Nucleus accumbens (tissue), 56 donors: ENCODE results near the gene KCNIP4.

Experiments used
- DNase-seq, 56 donors: peaks; one replicate each; lab custom pipeline; 2025; lab: John Stamatoyannopoulos, UW

The KCNIP4 gene

GRCh38 chr4:21856301-21856700 is 92.3 kb downstream of the KCNIP4 start:
- no peak for DNase-seq

DNA sequence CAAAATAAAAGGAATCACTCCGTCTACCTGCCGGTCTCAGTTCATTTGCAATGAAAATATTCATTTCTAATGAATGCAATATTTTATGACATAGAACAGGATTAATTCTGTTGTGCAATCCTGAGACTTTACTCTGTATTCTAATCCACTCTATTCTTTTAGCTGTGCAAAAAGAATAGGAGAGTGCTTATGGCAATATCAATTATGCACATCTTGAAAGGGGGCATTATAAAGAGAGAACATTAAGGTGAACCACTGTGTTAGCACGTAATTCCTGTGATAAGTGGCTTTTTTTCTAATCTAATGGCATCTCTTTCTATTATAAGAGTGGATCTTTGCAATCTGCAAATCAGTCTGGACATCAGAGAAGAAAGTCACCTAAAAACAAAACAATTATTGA is 99.5 kb downstream of the KCNIP4 start:
- no peak for DNase-seq

DNA sequence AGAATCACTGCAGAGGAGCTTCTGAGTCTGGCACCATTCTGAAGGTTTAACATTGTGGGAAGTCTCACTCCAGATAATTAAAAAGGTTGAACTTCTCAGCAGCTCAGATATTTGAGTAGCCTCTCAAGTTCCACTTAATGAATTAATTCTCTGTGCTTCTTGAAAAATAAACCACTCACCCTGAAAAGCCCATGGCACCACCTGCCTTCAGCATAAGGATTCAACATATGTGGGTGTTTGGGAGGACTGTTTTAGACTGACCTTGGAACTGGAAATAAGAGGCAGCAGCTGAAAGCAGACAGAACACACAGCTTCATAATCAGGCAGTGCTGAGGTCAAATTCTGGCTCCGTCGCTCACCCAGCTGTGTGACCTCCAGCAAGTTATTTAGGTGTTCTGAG is 100.6 kb downstream of the KCNIP4 start:
- DNase-seq, result no peak

GRCh38 chr4:21845663-21846062 is 102.9 kb downstream of the KCNIP4 start:
- no peak for DNase-seq

GRCh38 chr4:21835712-21836111 is 112.9 kb downstream of the KCNIP4 start:
- no peak for DNase-seq

GRCh38 chr4:21830272-21830671 is 118.3 kb downstream of the KCNIP4 start:
- no peak for DNase-seq

GRCh38 chr4:21827575-21827974 is 121.0 kb downstream of the KCNIP4 start:
- DNase-seq, result no peak

- no peak for DNase-seq
Measured at GRCh38 chr4:21826071-21826470, 122.5 kb downstream of the KCNIP4 start.

DNA sequence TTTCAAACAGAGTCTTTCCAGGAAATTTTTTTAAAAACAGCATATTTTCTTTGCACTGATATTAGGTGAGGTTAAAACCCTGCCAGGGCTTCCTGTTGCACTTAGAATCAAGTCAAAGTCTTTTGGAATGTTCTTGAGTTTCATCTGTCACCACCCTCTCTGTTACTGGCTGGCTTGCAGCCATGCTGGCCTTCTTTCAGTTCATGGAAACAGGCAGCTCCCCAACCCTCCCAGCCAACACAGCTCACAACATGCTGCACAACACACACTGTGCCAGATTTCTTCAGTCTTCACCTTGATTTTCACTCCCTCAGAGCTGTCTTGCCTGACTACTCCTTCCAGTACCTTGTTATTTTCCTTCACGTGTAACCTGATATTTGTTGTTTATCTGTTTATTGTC is 129.5 kb downstream of the KCNIP4 start:
- DNase-seq, result peak in 3 of 56 donors; percentile 0 to 7 (median 6)

GRCh38 chr4:21815651-21816377 is 132.8 kb downstream of the KCNIP4 start:
- DNase-seq, result no peak

DNA sequence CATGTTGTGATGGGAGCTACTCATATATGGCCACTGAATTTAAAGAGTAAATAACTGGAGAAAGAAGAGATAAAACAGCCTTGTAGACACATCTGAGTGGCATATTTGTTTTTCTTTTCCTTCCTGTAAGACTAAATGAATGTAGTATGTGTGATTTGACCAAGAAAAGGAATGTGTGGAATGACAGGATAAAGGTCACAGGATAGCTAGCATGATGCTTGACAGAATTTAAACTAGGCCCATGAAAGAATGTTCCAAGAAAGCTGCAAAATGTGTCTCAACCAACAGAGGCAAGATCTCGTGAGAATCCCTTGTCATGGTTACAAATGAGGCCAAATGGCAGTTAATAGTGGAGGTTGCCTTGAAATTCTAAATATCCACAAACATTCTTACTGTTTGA is 137.0 kb downstream of the KCNIP4 start:
- no peak for DNase-seq

- no peak for DNase-seq
Measured at GRCh38 chr4:21806991-21807390, 141.6 kb downstream of the KCNIP4 start.

- no peak for DNase-seq
Measured at GRCh38 chr4:21802406-21802805, 146.2 kb downstream of the KCNIP4 start.

DNA sequence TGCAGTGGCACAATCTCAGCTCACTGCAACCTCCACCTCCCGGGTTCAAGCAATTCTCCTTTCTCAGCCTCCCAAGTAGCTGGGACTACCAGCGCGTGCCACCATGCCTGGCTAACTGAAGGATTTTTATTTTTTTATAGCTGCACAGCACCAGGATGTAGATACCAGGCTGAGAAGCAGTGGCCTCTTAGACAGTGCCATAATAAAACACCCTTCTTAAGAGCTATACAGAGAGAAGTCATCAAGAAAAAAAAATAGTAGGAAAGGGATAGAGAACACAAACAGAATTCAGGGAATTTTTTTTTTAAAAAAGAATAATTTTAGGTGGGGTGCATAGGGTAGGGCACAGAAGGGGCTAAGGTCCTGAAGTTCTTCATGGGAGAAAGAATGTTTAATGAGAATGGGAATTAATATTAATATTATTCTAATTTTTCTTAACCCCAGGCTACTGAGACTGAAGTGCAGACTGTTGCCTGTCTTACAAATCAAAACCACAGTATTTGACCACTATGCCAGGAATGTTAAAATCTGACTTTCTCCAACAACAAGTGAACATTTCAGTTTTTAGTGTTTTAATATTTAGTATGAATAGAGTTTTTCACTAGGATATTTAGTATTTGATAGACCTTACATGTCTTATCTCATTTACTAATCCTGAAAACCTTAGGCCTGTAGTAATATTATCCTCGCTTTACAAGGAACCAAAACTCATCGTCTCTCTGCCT is 146.7 kb downstream of the KCNIP4 start:
- DNase-seq, result no peak

GRCh38 chr4:21795091-21795490 is 153.5 kb downstream of the KCNIP4 start:
- no peak for DNase-seq

GRCh38 chr4:21792736-21793135 is 155.8 kb downstream of the KCNIP4 start:
- DNase-seq, result no peak

DNA sequence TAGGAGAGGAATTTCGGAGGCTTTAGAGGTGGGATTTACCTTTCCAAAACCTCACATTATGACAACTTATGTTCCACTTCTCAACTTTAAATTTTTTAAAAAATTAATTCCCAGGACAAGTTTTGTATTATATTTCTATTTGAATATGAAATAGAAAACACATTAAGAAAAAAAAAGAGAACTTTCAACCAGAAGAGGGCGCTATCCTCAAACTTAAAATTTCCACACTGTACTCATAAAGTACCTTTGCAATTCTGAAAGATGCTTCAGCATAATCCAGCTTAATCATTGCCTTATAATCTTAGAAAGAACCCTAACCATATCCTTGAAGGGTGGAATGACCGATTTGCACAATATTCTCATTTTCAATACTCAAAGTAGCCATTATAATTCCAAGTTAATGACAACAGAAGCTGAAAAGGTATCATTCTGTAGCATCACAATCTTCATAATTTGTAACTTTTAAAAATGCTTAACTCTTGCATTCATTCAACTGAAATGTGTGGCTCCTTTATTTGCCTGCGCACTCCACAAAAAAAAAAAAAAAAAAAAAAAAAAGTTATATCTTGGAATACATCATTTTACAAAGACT is 158.0 kb downstream of the KCNIP4 start:
- DNase-seq, result no peak

DNA sequence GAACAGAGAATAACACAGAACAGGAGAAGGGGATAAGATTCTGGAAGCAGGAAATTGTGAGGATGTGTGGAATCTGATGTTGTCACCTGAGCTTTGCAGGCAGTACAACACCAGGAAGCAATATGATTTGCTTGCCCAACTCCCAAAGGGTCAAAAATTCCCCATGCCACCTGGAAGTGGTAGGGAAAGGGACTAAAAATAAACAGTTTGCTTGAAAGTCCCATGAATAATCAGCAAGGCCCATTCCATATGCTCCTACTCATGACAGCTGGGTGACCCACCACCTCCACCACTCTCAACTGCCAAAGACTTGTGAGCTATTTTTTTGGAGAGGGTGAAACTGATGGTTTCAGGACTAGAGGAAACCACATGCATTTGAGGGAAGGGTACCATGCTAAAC is 168.4 kb downstream of the KCNIP4 start:
- no peak for DNase-seq

DNA sequence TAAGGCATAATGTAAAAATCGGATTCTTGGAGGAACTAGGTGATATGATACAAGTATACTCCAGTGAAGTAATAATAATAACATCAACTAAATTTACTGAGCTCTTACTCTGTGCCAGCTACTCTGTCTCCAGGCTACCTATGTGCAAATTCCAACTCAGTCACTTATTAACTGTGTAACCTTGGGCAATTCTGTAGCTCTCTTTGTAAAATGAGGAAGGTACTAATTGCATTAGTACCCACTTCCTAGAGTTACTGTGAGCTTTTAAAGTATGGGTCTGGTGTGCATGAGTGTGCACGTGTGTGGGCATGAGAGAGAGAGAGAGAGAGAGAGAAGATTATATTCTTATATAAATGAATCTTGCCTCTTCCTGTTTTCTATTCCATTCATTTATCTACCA is 169.9 kb downstream of the KCNIP4 start:
- no peak for DNase-seq

GRCh38 chr4:21775703-21776102 is 172.9 kb downstream of the KCNIP4 start:
- no peak for DNase-seq

GRCh38 chr4:21769404-21770147 is 179.0 kb downstream of the KCNIP4 start:
- no peak for DNase-seq
